B cell (primary cell): Measurements from ENCODE around the gene BET1.

Source experiments
- CTCF ChIP-seq: fragments of 200-600 bp; IDR thresholded peaks from one replicate; pipeline ENCODE4 v1.8.0; 2022; ENCODE audit warnings: antibody characterized with exemption, mild to moderate bottlenecking
- EZH2 ChIP-seq: IDR thresholded peaks from 2 replicates; pipeline ENCODE4 v1.6.1; 2012; ENCODE audit warnings: borderline replicate concordance, low read depth, mild to moderate bottlenecking, moderate library complexity, low read length; ENCODE audit not compliant: insufficient read depth, poor library complexity, severe bottlenecking

GRCh38 chr7:94011714-94012353, 7.7 kb upstream of the BET1 start:
- TF ChIP-seq CTCF, result no peak
- no peak for TF ChIP-seq EZH2
